ENCODE results near the gene TMED7.

TMED7 gene

DNA sequence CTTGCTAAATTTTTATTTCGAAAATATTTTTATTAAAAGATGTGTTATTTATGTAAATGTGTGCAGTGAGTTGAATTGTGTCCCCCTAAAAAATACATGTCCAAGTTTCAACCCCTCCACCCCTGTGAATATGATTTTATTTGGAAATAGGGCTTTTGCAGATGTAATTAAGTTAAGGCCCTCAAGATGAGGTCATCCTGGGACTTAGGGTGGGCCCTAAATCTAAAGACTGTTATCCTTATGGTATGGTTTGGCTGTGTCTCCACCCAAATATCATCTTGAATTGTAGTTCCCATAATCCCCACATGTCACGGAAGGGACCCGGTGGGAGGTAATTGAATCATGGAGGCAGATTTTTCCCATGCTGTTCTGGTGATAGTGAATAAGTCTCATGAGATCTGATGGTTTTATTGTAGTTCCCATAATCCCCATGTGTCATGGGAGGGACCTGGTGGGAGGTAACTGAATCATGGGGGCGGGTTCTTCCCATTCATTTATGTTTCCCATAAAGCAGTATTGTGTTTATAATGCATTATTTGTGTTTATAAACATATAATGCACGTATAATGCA, 1.5 kb upstream of the TMED7 start:
- DNase-seq (ENCODE audit: low read depth), result no peak

DNA sequence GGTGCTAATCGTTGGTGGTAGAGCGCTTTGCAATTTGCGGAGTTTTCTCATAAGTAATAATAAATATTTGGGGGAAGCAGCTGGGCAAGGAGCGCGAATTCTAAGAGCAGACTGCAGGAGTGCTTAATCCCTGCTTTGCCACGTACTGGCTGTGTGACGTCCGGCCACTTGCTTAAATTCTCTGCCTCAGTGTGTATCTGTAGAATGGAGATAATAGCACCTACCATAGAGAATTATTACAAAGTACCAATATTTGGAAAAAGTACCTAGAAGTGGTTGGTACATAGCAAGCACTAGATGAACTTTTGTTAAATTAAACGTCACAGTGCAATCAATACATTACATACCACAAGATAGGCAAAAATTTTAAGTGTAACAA, 598 bp upstream of the TMED7 start:
- DNase-seq (ENCODE audit: low read depth), result no peak

DNA sequence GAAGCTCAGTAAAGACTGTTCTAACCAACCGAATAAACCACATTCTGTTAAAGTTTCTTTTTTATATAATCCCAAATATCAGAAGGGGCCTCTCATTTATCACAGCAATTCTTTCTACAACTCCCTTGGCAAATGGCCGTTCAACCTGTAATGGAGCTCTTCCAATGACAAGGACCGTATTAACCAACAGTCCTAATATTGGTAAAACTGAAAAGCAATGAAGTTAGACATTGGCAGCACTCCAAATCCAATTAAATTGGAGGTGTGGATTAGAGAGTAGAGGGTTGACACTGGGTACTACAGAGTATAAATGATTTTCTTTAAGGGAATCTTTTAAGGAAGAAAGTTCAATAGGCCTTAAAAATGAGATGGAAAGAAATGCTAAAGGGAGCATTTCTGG, 842 bp downstream of the TMED7 start:
- no peak for DNase-seq (ENCODE audit: low read depth)

DNA sequence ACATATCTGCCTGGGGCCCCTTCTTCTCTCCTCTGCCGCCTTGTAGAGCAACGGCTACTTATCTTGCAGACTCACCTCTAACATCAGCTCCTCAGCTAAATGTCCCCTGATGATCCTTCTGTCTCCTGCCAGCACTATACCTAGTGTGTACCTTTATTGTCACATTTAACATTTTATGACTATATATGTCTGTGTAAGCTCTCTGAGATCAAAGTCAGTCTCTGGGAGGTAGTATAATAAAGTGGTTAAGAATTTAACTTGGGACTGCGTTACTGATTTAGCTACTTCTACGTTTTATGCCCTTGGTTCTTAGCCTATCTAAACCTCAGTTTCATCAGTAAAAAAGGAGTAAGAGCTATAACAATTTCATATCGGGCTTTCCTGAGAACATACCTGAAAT, 2.2 kb downstream of the TMED7 start:
- DNase-seq (ENCODE audit: low read depth), result no peak

DNA sequence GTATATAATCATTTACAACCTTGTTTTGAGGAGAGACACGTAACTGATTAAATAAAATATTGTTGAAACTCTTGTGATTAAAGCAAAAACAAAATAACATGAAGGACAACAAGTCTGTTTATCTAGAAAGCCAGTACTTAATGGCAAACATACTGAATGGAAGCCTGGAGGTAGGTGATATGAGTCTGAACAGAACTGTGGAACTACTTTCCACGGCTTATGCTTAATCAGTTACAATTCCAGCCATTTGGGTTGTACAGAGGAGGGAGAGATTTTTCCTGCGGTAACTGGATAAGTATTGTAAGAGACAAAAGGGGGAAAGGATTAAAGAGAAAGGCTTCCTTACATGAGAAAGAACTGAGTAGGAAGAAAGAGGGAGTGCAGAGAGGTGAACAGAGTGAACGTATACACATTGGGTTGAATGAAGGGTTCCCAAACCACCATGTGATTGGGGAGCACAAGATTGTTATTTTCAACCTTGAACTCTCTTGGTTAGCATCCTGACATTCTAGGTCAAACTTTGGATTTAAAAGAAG, 4.4 kb downstream of the TMED7 start:
- no peak for DNase-seq (ENCODE audit: low read depth)

DNA sequence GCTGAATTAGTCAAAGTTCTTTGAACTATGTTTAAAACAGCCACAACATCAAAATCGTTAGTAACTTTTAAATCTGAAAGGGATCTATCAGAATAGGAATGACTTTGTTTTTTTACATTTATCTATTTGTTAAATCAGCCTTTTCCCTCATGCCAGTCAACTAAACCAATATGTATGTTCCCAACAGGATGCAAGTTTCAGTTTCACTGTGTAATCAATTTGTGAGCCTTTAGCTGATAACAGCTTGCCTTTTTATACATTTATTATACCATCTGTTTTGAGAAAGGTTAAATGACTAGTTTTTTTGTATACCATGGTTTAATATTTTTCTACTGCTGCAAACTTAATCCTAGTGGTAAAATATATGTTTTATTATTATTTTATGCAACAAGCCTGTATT, 8.9 kb downstream of the TMED7 start:
- DNase-seq (ENCODE audit: low read depth), result no peak

DNA sequence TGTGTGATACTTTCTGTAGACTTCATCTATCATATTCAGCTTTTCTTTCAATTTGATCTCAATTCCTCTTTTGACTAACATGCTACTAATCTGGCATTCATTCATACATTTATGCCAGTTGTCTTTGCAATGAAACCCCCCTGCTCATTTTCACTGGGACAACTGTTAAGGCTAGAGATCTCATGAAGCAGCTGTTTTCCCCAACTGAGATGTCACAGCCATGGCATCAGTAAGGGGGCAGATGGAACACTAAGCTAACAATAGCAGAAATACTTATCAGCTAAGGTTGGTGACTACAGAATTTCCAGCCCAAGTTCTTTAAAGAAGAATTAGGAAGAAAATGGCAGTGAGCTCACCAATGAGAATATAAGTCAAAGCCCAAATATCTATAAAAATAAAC, 9.4 kb downstream of the TMED7 start:
- no peak for DNase-seq (ENCODE audit: low read depth)

DNA sequence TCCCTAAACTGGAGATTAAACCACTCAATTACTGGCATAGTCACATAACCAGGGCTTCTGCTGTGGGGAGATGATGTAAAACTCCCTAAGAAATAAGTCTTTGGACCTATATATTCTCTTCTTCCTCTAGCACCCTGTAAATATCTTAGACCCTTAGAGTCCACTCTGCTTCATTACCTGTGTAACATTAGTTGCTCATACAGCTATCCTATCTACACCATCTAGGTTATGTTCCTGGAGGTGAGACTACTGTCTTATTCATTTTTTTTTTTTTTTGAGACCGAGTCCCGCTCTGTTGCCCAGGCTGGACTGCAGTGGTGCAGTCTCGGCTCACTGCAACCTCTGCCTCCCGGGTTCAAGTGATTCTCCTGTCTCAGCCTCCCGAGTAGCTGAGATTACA, 14.0 kb downstream of the TMED7 start:
- no peak for DNase-seq (ENCODE audit: low read depth)

DNA sequence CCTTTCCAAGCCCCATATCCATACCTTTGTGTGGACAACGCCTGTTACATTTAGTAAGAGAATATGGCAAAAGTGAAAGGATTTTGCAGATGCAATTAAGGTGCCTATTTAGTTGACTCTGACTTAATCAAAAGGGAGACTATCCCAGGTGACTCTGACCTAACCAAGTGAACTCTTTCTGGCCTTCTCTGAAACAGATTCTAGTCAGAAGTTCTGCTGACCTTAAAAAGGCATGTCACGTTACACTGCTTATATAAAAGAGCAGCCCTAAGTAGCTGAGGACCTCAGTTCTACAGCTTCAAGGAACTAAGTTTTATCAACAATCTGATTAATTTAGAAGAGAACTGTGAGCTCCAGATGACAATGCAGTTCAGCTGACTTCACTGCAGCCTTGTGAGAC, 17.9 kb downstream of the TMED7 start:
- DNase-seq (ENCODE audit: low read depth), result no peak

DNA sequence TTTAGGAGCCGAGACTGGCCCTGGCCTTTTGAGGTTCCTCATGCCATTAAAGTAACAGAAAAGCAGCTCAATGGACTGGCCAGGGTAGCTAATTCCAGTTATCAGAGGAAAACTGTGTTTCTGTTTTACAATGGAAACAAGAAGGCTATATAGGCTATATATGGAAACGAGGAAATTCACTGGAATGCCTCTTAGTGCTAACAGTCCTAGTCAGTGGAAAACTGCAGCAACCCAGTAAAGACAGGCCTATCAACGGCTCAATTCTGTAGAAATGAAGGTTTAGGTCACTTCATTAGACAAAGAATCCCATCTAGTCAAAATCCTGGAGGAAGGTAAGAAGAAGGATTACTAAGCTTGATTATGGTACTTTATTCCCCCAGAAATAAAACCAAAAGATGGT, 20.4 kb downstream of the TMED7 start:
- DNase-seq (ENCODE audit: low read depth), result no peak

DNA sequence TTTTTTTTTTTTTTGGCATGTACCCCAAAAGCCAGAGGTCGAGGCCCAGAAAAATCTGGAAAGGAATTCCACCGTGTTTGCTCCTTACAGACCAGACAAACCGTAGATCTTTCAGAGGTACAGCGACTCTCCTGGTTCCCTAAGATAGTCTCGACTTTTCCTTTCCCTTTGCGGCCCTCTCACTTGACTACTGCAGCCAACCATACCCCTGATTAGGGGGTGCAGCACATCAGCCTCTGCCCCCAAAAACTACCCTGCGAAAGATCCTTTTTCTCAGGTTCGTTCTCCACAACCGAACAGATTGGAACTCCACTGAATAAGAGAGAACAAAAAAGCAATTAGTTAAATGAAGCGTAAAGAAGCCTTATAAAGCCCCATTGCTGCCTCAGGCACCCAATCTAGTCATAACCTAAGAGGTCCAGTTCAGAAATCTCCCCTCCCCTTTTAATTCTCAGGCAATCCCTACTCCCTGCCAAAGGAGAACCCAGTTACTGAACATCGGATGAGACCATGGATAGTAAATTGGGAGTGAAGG, 23.2 kb downstream of the TMED7 start:
- DNase-seq (ENCODE audit: low read depth), result no peak

DNA sequence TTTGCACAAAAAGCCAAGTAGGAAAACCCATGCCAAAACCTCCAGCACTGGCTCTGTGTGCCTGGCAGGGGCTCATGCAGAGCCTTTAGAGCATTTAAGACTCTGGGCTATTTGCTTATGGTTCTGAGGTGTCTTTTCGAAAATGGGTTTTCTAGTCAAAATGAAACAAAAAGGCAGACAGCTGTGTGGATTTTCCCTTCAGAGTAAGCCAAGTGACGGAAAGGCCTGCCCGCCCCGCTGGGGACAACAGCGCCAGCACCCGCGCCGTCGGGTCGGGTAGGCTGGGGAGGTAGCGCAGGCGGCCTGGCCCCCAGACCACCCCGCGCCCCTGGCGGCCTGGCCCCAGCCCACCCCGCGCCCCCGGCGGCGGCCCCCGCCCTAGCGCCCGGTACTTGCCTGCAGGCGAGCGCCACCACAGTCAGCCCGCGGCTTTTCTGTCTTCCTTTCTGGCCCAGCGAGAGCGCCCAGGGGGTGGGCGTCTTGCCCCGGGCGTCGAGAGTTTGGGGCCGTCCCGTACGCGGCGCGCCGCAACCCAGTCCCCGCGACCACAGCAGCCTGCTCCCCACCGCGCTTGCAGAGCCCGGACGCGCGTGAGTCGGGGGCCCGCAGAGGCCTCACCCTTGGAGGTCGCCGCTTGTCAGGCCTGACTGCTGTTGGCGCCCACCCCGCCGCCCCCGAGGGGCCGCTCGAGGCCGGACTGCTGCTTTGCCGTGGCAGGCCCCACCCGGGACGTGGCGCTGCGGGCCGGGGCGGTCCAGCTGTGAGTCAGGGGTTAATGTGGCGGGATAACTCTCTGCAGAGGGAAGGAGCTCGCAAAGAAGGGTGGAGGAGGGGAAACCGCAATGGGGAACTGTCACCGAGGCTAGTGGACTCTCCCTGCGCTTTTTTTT, 23.9 kb downstream of the TMED7 start, which contains the start of gene TICAM2:
Gene TICAM2 (minus strand): TSS at position 779 of the 890 bp plus-strand sequence. CDS start 21,223 bp downstream, outside the sequence.
- peak; percentile 47 for DNase-seq (ENCODE audit: low read depth)

DNA sequence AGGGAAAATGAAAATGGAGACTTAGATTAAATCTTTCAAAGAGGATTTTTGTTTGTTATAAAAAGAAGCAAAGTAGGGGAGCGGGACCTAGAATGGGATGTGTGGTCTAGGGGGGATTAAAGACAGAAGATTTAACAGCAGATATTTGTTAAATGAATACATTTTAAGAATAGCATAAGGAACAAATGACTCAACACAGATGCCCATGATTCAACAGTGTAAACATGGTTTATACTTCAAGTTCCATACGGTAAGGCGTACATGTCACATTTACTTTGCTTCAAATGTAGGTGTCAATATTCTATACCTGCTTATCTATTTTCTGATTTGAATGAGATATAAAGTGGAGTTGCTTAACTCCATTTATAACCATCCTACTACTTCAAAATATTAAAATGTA, 25.1 kb downstream of the TMED7 start:
- no peak for DNase-seq (ENCODE audit: low read depth)

DNA sequence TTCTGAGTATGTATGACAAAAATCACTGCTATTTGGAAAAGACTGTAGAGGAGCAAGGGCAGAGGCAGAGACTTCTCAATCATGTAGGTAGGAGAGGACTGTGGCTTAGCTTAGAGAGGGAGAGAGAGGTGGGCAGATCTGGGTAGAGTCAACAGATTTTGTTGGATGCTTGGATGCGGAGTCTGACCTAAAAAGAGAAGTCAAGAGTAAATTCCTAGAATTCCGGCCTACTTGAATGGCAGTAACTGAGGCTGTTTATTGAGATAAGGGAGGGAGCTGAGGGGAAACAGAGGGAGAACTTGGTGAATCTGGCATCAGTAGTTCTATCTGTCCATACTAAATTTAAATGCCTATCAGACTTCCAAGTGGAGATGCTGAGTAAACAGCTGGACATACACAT, 25.9 kb downstream of the TMED7 start:
- no peak for DNase-seq (ENCODE audit: low read depth)

DNA sequence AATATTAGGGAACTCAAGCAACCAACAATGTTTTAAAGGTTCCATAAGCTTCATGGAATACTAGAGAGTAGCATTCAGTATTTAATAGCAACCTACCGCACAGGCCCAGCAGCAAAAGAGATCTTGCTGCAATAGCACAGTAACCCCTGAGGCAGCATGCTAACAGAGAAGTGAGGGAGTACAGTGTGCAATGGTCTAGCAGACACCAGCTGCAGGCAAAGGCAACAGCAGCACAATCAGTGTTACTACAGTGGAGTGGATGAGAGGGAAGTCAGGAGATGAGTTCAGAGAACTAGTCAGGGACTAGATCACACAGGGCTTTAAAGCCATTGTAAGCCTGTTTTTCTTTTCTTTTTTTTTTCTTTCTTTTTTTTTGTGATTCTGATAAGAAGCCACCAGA, 26.3 kb downstream of the TMED7 start:
- DNase-seq (ENCODE audit: low read depth), result no peak

DNA sequence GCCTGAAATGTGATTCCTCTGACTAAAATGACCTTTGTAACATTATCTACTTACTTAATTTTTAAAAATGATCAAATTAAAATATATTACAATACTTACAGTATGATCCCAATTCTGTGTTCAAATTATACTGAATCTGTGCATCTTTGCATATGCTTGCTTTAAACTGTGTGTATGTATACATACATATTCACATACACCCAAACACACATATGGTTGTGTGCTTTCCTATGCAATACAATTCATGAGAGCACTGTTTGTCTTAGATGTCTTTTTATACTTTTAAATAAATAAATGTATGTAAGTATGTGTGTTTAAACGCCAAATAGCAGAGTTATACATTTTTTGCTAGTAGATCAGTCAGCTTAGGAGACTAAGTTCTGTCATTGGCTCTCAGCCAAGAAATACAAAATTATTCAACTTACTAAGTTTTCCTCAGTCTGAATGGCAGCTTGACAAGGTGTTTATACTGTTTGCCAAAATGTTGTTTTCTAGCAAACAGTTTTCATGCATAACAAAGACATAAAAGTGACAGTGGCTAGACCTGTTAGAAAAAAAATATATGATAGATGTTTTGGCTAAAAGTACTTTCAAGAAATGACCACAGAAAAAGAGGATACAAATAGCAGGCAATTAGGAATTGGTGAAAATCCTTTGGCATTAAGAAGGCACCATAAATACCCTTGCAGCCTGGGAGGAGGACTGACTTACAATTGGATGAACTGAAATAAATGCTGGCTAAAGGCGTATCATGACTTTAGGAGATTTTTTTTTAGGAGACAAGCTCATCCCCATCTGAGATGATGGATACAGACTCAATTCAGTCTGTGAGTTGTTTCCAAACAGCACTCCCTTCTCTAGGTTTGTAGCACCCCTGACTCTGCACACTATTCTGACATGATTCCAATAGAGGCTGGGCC, 31.4 kb downstream of the TMED7 start:
- no peak for DNase-seq (ENCODE audit: low read depth)

DNA sequence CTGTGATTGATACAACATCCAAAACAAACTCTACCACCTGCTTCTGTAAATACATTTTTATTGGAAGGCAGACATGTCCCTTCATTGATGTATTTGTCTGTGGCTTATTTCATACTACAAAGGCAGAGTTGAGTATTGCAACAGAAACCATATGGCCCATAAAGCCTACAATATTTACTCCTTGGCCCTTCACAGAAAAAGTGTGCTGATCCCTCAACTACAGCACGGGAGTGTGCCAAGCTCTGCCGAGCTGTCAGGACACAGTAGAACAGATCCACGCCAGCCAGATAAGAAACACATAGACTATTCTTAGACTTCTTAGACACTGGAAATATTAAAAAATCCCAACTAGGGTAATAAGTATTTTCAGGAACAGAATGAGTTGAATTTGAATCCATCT, 36.8 kb downstream of the TMED7 start:
- no peak for DNase-seq (ENCODE audit: low read depth)

DNA sequence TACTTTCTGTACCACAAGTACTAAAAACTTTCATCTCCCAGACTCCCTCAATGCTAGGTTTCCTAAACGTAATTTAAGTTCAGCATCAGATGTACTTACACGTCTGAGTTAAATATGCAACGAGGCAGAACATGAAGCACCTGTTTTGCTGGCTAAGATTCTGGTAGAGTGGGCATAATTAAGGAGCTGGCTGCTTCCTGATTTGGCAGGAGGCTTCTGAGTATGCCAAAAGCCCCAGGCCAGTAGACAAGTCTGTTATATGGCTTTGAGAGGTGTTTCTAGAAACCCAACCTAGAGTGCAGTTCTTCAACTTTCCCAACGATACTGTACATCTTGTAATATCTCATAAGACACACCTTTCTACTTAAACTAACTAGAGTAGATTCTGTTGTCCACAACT, 37.2 kb downstream of the TMED7 start:
- no peak for DNase-seq (ENCODE audit: low read depth)

DNA sequence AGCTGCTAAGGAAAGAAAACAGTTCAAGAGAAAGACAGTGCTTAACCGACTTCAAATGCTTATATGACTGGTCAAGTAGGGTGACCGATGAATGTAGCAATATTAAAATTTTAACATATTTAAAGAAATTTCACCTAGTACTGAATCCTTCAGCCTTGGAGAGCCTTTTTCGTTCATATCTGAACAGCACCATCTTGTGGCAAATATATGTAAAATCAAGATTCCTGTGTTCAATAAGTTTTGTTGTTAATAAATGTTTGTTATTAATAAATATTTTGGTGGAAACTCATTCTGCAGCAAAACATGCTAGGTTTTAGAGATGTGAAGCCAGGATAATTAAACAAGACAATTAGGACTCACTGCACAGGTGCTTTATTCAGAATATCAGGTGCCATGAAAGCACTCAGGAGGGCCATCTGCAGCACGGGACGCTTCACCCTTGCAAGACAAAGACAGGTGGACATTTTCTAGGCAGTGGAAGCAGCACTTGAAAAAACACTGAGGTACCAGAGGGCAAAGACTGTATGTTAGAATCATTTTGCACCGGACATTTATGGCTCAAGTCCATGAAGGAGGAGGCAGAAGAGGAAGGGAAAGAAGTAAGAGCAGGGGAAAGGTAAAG, 39.2 kb downstream of the TMED7 start:
- no peak for DNase-seq (ENCODE audit: low read depth)

DNA sequence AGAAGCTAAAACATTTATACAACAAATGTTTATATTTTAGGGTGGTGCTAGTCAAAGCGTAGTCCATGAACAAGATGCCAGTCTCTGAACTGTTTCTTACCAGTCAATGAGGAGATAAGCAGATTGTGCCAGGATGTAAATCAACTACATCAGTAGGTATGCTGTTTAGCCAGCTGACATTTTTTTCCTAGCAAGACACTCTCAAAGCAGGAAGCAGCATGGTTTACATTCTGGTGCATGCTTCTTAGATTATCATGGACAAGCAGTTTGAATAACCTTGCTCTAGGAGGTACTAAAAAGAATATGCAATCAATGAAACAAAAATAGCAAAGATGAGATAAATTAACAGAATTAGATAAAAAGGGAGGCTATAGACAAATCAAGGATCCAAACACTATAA, 40.6 kb downstream of the TMED7 start:
- no peak for DNase-seq (ENCODE audit: low read depth)

DNA sequence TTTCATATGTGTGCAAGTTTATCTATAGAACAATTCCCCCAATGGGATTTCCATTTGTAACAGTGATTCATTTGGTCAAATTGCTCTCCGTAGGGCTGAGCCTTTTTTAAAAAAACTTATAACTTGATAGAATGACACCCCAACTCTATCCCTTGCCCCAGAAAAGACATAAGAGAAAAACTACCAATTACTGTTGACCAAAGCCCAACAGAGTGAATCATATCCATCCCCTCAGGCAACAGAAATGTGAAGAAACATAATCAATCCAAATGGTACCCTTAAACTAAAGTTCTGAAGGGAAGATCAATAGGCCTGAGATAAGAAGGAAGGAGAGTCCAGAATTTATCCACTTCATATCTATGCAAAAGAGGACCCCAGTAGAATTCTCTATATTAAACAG, 41.3 kb downstream of the TMED7 start:
- DNase-seq (ENCODE audit: low read depth), result no peak

DNA sequence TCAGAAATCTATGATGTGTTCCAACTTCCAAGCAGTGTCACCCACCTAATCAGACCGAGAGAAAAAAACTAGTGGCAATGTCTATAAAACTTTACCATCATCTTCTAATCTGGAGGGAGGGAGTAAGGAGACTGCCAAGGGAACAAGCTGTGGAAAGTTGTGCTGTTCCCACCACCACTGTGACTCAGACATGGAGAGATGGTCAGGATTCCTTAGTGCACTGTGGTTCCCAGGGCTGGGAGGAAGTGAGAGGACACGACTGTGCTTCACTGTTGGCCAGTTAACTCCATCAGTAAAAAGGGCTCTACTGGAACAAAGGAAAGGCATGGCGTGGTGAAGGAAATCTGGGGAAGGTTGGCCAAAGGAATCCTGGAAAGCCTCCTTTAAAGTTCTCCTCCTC, 42.4 kb downstream of the TMED7 start:
- DNase-seq (ENCODE audit: low read depth), result no peak
